ENCODE data around the gene TNFRSF14. TPM values are rescaled to one million over a fixed set of nuclear protein-coding genes. Genes with fewer than 3 reads are reported as not detected.

TNFRSF14 gene
- total and polyA plus RNA-seq, 2 experiments from 2014 or later = not detected

DNA sequence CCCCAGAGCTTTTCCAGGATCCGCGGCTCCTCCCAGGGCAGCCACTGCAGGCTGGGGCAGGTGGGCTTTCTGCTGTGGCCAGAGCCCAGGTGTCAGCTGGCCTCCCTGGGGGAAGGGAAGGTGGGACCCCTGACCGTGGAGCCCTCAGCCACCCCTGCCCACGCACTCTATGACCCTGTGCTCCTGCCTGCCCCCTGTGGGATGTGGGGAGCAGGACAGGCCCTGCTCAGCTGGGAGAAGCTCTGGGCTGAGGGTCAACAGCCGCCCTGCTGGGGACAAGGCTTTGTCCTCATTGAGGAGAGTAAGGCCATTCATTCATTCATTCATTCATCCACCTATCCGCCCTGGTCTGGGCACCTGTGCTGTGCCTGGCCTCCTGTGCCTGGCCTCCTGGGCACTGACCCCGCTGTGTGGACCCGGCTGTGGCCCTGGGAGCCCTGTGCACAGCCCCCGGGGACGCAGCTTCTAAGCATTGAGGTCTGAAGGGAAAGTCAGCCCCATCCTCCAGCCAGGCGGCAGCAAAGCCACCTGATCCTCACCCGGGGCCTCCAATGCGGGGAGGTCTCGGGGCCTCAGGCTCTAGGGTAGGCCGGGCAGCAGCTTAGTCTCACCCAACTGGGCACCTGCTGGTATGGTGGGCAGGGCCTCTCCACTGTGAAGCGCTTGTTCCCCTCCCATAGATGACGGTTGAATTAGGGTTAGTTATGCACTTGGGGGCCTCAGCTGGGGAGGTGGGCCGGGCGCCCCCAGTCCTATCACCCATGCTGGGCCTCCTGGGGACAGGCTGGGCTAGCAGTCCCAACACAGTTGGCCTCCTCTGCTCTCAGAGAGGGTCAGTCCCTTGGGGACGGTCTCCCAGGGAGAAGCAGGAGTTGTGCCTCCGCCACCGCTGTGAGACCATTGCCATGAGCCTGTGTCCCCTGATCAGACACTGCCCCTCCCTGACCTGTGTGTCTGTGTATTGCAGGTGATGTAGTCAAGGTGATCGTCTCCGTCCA is 6.0 kb downstream of the TNFRSF14 start:
- Mint-ChIP-seq H3K4me3 (no peak overlapping the region), H3K27me3 (ENCODE audit: insufficient read depth, low read depth, poor library complexity) (peaks cover 13% of the 10 kb centered on the region)
- H3K79me2 ChIP-seq (replicated peaks; ENCODE audit: insufficient read depth) = no peaks in the 10 kb centered on the region

More for the DNA sequence above, 6.0 kb downstream of the TNFRSF14 start:
- no peak overlapping the region for H2AFZ ChIP-seq
- no peaks in the 10 kb centered on the region for H4K20me1 ChIP-seq (replicated peaks; ENCODE audit: insufficient read depth)
- DNase-seq (ENCODE audit: low spot score) = peak; percentile 61
- Mint-ChIP-seq H3K4me1 (peaks cover 3% of the 10 kb centered on the region), H3K27ac (no peak overlapping the region), H3K9me3 (no peaks in the 10 kb centered on the region), H3K36me3 (ENCODE audit: low read depth) (no peaks in the 10 kb centered on the region; the same call in 2 of the 3 replicates)
- no peaks in the 10 kb centered on the region for H3K9me2 ChIP-seq (ENCODE audit: insufficient read depth)
- no peaks in the 10 kb centered on the region for H3F3A ChIP-seq (replicated peaks; ENCODE audit: low read depth)
- no peak for TF ChIP-seq EZH2phosphoT487 (IDR thresholded peaks at IDR 0.05; ENCODE audit: unreplicated experiment)
- TF ChIP-seq CTCF (conservative IDR thresholded peaks at IDR 0.05; ENCODE audit: low read depth in 2 of 2) = peak; percentile 58 to 64
- TF ChIP-seq CREB1 (CRISPR knock-in tag; IDR thresholded peaks at IDR 0.05; ENCODE audit: low read depth) = no peak
- TF ChIP-seq, protein P1, sequence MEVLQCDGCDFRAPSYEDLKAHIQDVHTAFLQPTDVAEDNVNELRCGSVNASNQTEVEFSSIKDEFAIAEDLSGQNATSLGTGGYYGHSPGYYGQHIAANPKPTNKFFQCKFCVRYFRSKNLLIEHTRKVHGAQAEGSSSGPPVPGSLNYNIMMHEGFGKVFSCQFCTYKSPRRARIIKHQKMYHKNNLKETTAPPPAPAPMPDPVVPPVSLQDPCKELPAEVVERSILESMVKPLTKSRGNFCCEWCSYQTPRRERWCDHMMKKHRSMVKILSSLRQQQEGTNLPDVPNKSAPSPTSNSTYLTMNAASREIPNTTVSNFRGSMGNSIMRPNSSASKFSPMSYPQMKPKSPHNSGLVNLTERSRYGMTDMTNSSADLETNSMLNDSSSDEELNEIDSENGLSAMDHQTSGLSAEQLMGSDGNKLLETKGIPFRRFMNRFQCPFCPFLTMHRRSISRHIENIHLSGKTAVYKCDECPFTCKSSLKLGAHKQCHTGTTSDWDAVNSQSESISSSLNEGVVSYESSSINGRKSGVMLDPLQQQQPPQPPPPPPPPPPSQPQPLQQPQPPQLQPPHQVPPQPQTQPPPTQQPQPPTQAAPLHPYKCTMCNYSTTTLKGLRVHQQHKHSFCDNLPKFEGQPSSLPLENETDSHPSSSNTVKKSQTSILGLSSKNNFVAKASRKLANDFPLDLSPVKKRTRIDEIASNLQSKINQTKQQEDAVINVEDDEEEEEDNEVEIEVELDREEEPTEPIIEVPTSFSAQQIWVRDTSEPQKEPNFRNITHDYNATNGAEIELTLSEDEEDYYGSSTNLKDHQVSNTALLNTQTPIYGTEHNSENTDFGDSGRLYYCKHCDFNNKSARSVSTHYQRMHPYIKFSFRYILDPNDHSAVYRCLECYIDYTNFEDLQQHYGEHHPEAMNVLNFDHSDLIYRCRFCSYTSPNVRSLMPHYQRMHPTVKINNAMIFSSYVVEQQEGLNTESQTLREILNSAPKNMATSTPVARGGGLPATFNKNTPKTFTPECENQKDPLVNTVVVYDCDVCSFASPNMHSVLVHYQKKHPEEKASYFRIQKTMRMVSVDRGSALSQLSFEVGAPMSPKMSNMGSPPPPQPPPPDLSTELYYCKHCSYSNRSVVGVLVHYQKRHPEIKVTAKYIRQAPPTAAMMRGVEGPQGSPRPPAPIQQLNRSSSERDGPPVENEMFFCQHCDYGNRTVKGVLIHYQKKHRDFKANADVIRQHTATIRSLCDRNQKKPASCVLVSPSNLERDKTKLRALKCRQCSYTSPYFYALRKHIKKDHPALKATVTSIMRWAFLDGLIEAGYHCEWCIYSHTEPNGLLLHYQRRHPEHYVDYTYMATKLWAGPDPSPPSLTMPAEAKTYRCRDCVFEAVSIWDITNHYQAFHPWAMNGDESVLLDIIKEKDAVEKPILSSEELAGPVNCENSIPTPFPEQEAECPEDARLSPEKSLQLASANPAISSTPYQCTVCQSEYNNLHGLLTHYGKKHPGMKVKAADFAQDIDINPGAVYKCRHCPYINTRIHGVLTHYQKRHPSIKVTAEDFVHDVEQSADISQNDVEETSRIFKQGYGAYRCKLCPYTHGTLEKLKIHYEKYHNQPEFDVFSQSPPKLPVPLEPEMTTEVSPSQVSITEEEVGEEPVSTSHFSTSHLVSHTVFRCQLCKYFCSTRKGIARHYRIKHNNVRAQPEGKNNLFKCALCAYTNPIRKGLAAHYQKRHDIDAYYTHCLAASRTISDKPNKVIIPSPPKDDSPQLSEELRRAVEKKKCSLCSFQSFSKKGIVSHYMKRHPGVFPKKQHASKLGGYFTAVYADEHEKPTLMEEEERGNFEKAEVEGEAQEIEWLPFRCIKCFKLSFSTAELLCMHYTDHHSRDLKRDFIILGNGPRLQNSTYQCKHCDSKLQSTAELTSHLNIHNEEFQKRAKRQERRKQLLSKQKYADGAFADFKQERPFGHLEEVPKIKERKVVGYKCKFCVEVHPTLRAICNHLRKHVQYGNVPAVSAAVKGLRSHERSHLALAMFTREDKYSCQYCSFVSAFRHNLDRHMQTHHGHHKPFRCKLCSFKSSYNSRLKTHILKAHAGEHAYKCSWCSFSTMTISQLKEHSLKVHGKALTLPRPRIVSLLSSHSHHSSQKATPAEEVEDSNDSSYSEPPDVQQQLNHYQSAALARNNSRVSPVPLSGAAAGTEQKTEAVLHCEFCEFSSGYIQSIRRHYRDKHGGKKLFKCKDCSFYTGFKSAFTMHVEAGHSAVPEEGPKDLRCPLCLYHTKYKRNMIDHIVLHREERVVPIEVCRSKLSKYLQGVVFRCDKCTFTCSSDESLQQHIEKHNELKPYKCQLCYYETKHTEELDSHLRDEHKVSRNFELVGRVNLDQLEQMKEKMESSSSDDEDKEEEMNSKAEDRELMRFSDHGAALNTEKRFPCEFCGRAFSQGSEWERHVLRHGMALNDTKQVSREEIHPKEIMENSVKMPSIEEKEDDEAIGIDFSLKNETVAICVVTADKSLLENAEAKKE (CRISPR knock-in tag; IDR thresholded peaks at IDR 0.05) = no peak
- TF ChIP-seq, protein P2, sequence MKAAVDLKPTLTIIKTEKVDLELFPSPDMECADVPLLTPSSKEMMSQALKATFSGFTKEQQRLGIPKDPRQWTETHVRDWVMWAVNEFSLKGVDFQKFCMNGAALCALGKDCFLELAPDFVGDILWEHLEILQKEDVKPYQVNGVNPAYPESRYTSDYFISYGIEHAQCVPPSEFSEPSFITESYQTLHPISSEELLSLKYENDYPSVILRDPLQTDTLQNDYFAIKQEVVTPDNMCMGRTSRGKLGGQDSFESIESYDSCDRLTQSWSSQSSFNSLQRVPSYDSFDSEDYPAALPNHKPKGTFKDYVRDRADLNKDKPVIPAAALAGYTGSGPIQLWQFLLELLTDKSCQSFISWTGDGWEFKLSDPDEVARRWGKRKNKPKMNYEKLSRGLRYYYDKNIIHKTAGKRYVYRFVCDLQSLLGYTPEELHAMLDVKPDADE (IDR thresholded peaks at IDR 0.05) = no peak
- no peaks in the 10 kb centered on the region for H3K4me1 ChIP-seq (ENCODE audit: insufficient read depth)
- H3K36me3 ChIP-seq (ENCODE audit: insufficient read depth) = no peaks in the 10 kb centered on the region
- no peak overlapping the region for H3K27ac ChIP-seq (ENCODE audit: low read depth)
- ATAC-seq = peak; percentile 78
- no peak overlapping the region for H3K4me3 ChIP-seq
- H3K4me2 ChIP-seq = no peak overlapping the region
- H3K27me3 ChIP-seq (ENCODE audit: insufficient read depth) = no peaks in the 10 kb centered on the region
